T-helper 9 cell (primary cell): ENCODE data around the gene FANCC.
"Not testable (repeated sequence)": the region's sequence is repeated elsewhere in the genome, so short reads cannot be mapped to it uniquely, and the experiment has no call there.

Source experiments
- DNase-seq: peaks from one replicate; pipeline ENCODE4 v3.0.0-alpha.2; 2020

The FANCC gene

GRCh38 chr9:95225726-95226106 lies 91.8 kb downstream of the FANCC start:
- no peak for DNase-seq

GRCh38 chr9:95225076-95225725 lies 92.3 kb downstream of the FANCC start:
- no peak for DNase-seq

- DNase-seq, result no peak
These were observed 93.0 kb downstream of the FANCC start for GRCh38 chr9:95224376-95225019.

- DNase-seq, result not testable (repeated sequence)
These were observed 97.2 kb downstream of the FANCC start for GRCh38 chr9:95220352-95220751.

- no peak for DNase-seq
These were observed 98.7 kb downstream of the FANCC start for GRCh38 chr9:95218773-95219172.

- no peak for DNase-seq
These were observed 99.6 kb downstream of the FANCC start for GRCh38 chr9:95217936-95218335.

- no peak for DNase-seq
These were observed 102.1 kb downstream of the FANCC start for GRCh38 chr9:95215336-95215898.

GRCh38 chr9:95213117-95213516 lies 104.4 kb downstream of the FANCC start:
- DNase-seq, result no peak

GRCh38 chr9:95211028-95211427 lies 106.5 kb downstream of the FANCC start:
- DNase-seq, result no peak

- DNase-seq, result no peak
These were observed 110.1 kb downstream of the FANCC start for GRCh38 chr9:95207403-95207802.

- DNase-seq, result no peak
These were observed 111.4 kb downstream of the FANCC start for GRCh38 chr9:95206143-95206542.

GRCh38 chr9:95204710-95205109 lies 112.8 kb downstream of the FANCC start:
- DNase-seq, result no peak

GRCh38 chr9:95204310-95204709 lies 113.2 kb downstream of the FANCC start:
- no peak for DNase-seq

- DNase-seq, result not testable (repeated sequence)
These were observed 114.5 kb downstream of the FANCC start for GRCh38 chr9:95203019-95203418.

GRCh38 chr9:95202076-95202681 lies 115.3 kb downstream of the FANCC start:
- DNase-seq, result no peak

GRCh38 chr9:95201206-95201605 lies 116.3 kb downstream of the FANCC start:
- DNase-seq, result no peak

GRCh38 chr9:95197692-95198271 lies 119.7 kb downstream of the FANCC start:
- DNase-seq, result no peak

- no peak for DNase-seq
These were observed 124.0 kb downstream of the FANCC start for GRCh38 chr9:95193480-95193879.

GRCh38 chr9:95193067-95193466 lies 124.4 kb downstream of the FANCC start:
- no peak for DNase-seq

- no peak for DNase-seq
These were observed 124.9 kb downstream of the FANCC start for GRCh38 chr9:95192631-95193030.

- DNase-seq, result no peak
These were observed 127.1 kb downstream of the FANCC start for GRCh38 chr9:95190413-95190812.

GRCh38 chr9:95189251-95190098 lies 128.0 kb downstream of the FANCC start:
- DNase-seq, result no peak

GRCh38 chr9:95188459-95188858 lies 129.1 kb downstream of the FANCC start:
- DNase-seq, result no peak
